HFF-Myc (cell line): ENCODE data around the gene SLC6A5.

ENCODE experiments used
- DNase-seq: peaks from one replicate; pipeline ENCODE4 v3.0.0-alpha.2; 2011; ENCODE audit warnings: low read depth; ENCODE audit errors: extremely low read depth
- H3K4me3 ChIP-seq: replicated peaks from 2 replicates; pipeline ENCODE4 v1.5.1; 2011; ENCODE audit warnings: low read depth, mild to moderate bottlenecking, control low read depth, low read length
- TF ChIP-seq, protein P1 (sequence below): IDR thresholded peaks from 2 replicates; pipeline ENCODE4 v1.5.1; 2012; ENCODE audit warnings: mild to moderate bottlenecking, low read depth, low read length, control low read depth; ENCODE audit errors: missing control alignments

The SLC6A5 gene

DNA sequence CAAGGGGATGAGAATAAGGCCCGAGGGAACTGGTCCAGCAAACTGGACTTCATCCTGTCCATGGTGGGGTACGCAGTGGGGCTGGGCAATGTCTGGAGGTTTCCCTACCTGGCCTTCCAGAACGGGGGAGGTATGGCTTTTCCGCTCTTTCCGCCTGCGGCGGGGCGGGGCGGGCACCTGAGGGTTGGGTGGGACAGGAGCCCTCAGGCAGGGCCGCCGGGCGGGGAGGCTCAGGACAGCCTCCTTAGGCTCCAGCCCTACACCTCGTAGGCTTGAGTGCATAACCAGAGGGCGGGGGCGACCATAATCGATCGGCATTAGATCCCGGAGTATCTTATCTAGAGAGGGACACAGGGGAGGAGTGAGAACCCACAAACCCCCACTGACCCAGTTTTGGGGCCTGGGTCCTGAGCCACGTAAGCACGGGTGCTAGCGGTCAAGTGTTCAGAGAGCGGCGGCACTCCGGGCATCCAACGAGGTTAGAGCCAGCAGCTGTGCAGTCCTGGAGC lies 4.9 kb downstream of the SLC6A5 start:
- DNase-seq = no peak
- H3K4me3 ChIP-seq = no peak overlapping the region
- TF ChIP-seq, protein P1, sequence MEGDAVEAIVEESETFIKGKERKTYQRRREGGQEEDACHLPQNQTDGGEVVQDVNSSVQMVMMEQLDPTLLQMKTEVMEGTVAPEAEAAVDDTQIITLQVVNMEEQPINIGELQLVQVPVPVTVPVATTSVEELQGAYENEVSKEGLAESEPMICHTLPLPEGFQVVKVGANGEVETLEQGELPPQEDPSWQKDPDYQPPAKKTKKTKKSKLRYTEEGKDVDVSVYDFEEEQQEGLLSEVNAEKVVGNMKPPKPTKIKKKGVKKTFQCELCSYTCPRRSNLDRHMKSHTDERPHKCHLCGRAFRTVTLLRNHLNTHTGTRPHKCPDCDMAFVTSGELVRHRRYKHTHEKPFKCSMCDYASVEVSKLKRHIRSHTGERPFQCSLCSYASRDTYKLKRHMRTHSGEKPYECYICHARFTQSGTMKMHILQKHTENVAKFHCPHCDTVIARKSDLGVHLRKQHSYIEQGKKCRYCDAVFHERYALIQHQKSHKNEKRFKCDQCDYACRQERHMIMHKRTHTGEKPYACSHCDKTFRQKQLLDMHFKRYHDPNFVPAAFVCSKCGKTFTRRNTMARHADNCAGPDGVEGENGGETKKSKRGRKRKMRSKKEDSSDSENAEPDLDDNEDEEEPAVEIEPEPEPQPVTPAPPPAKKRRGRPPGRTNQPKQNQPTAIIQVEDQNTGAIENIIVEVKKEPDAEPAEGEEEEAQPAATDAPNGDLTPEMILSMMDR = no peak

GRCh38 chr11:20604864-20605601 lies 5.6 kb downstream of the SLC6A5 start:
- TF ChIP-seq, protein P1 = no peak
- DNase-seq = no peak
- no peak overlapping the region for H3K4me3 ChIP-seq

GRCh38 chr11:20605602-20606091 lies 6.2 kb downstream of the SLC6A5 start:
- TF ChIP-seq, protein P1 = no peak
- no peak overlapping the region for H3K4me3 ChIP-seq
- DNase-seq = no peak

GRCh38 chr11:20608934-20609333 lies 9.5 kb downstream of the SLC6A5 start:
- DNase-seq = no peak
- no peak overlapping the region for H3K4me3 ChIP-seq
- TF ChIP-seq, protein P1 = no peak

GRCh38 chr11:20609727-20610707 lies 10.6 kb downstream of the SLC6A5 start:
- no peak overlapping the region for H3K4me3 ChIP-seq
- TF ChIP-seq, protein P1 = peak; percentile 93
- peak; percentile 4 for DNase-seq

- no peak for DNase-seq
- H3K4me3 ChIP-seq = no peak overlapping the region
- TF ChIP-seq, protein P1 = no peak
Measured at GRCh38 chr11:20610825-20611224, 11.4 kb downstream of the SLC6A5 start.
